Sigmoid colon (tissue), 3 donors: Measurements from ENCODE around the gene CCNK.

Experiments used
- POLR2A ChIP-seq, 2 donors: fragments of 450-650 bp; IDR thresholded peaks; one replicate each; pipeline ENCODE4 v1.6.1; 2016; ENCODE audit warnings: antibody characterized with exemption in 2 of 2, mild to moderate bottlenecking in 2 of 2, moderate library complexity in 2 of 2
- TF ChIP-seq, protein P1 (sequence below), 4 experiments: fragments of 450-650 bp in 3 of 4; fragments of 200-600 bp in 1 of 4; IDR thresholded peaks; one replicate each; pipeline ENCODE4 v1.5.1; 2016 to 2019; ENCODE audit warnings: antibody characterized with exemption in 4 of 4, mild to moderate bottlenecking in 3 of 4, moderate library complexity in 2 of 4

DNA sequence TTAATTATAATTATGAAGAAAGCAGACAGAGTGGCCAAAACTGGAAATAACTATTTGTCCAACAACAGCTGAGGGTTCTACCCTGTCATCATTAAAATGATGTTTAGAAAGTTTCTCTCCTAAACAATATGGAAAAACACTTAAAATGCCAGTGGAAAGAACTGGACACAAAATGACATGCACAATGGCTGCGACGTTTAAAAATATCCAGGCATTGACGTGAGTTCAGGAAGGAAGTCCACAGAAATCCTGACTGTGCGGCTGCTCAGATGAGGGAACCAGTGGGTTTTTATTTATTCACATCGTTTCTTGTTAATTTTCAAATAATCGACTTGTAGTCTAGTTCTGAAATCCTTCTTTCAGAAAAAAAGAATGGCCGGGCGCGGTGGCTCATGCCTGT, 58.3 kb downstream of the CCNK start:
- TF ChIP-seq, protein P1, sequence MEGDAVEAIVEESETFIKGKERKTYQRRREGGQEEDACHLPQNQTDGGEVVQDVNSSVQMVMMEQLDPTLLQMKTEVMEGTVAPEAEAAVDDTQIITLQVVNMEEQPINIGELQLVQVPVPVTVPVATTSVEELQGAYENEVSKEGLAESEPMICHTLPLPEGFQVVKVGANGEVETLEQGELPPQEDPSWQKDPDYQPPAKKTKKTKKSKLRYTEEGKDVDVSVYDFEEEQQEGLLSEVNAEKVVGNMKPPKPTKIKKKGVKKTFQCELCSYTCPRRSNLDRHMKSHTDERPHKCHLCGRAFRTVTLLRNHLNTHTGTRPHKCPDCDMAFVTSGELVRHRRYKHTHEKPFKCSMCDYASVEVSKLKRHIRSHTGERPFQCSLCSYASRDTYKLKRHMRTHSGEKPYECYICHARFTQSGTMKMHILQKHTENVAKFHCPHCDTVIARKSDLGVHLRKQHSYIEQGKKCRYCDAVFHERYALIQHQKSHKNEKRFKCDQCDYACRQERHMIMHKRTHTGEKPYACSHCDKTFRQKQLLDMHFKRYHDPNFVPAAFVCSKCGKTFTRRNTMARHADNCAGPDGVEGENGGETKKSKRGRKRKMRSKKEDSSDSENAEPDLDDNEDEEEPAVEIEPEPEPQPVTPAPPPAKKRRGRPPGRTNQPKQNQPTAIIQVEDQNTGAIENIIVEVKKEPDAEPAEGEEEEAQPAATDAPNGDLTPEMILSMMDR (IDR thresholded peaks at IDR 0.05), result no peak
- no peak for TF ChIP-seq POLR2A (IDR thresholded peaks at IDR 0.05)
